Osteoblast (primary cell): ENCODE results near the gene MACROD2. TPM values are rescaled to one million over a fixed set of nuclear protein-coding genes. Genes with fewer than 3 reads are reported as not detected.
"Not testable (repeated sequence)": the region's sequence is repeated elsewhere in the genome, so short reads cannot be mapped to it uniquely, and the experiment has no call there.

Experiments
- DNase-seq: peaks from one replicate; pipeline ENCODE4 v3.0.0; 2011; ENCODE audit warnings: low spot score, mixed read lengths; ENCODE audit not compliant: insufficient read length; ENCODE audit errors: missing footprints
- H2AFZ ChIP-seq: 2 replicates; pipeline ENCODE4 v1.6.0; 2011; ENCODE audit warnings: mild to moderate bottlenecking, low read length
- H3K27ac ChIP-seq: 2 replicates; pipeline ENCODE4 v1.5.1; 2011; ENCODE audit warnings: mild to moderate bottlenecking, low read depth, low read length, moderate library complexity
- H3K27me3 ChIP-seq: 2 replicates; pipeline ENCODE4 v1.6.0; 2012; ENCODE audit warnings: mild to moderate bottlenecking, control low read depth, inconsistent platforms, low read length, moderate library complexity; ENCODE audit not compliant: insufficient read depth
- H3K36me3 ChIP-seq: 2 replicates; pipeline ENCODE4 v1.5.1; 2011; ENCODE audit warnings: mild to moderate bottlenecking, low read length, control low read depth, moderate library complexity; ENCODE audit not compliant: insufficient read depth
- H3K4me1 ChIP-seq: 2 replicates; pipeline ENCODE4 v1.5.1; 2011; ENCODE audit warnings: mild to moderate bottlenecking, low read length, control low read depth, moderate library complexity; ENCODE audit not compliant: insufficient read depth
- H3K4me2 ChIP-seq: 2 replicates; pipeline ENCODE4 v1.6.0; 2011; ENCODE audit warnings: mild to moderate bottlenecking, low read length; ENCODE audit not compliant: insufficient read depth
- H3K4me3 ChIP-seq: fragments of 200-600 bp; sonication (generic); 3 replicates; pipeline ENCODE4 v1.5.1; 2012; ENCODE audit warnings: mild to moderate bottlenecking, low read length, inconsistent platforms; ENCODE audit not compliant: insufficient read depth
- H3K79me2 ChIP-seq: 2 replicates; pipeline ENCODE4 v1.6.0; 2012; ENCODE audit warnings: mild to moderate bottlenecking, low read length, control low read depth, inconsistent platforms; ENCODE audit not compliant: insufficient read depth
- H3K9me3 ChIP-seq: 2 replicates; pipeline ENCODE4 v1.5.1; 2011; ENCODE audit warnings: low read depth, low read length, control low read depth
- H4K20me1 ChIP-seq: 2 replicates; pipeline ENCODE4 v1.6.0; 2012; ENCODE audit warnings: mild to moderate bottlenecking, low read length, control low read depth; ENCODE audit not compliant: insufficient read depth
- total RNA-seq: library from RNA; depleted of rRNA; stranded (reverse); fragments of >200 nt; gene quantifications from 2 replicates; pipeline ENCODE4 v1.2.3, GENCODE V29; 2012
- TF ChIP-seq, protein P1 (sequence below): IDR thresholded peaks from 2 replicates; pipeline ENCODE4 v1.5.1; 2011; ENCODE audit warnings: mild to moderate bottlenecking, low read depth, low read length, moderate library complexity; ENCODE audit errors: extremely low read depth

The MACROD2 gene
- total RNA-seq, 1 donor = 4.0 TPM

DNA sequence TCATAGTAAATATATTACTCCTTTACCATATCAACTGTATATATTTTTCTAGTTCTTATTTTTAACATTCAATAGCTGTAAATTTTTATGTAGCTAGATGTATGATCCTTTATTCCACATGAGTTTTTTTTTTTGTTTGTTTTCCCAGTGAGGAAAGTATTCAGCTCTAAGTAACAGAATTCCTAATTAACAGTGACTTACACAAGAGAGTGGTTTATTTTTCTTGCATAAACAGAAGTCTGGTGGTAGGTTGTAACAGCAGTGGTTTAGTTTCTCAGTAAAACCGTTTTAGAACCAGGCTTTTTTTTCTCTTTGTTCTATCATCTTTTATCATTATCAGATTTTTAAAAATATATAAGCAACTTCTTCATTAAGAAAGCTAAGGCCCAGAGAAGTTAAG, 459.0 kb downstream of the MACROD2 start:
- Histone ChIP-seq H2AFZ (no peak overlapping the region), H3K79me2 (no peaks in the 10 kb centered on the region), H3K9me3 (no peaks in the 10 kb centered on the region), H4K20me1 (no peaks in the 10 kb centered on the region), H3K4me3 (no peak overlapping the region), H3K36me3 (no peaks in the 10 kb centered on the region), H3K4me2 (no peak overlapping the region), H3K4me1 (no peaks in the 10 kb centered on the region), H3K27ac (no peak overlapping the region), H3K27me3 (no peaks in the 10 kb centered on the region)
- no peak for DNase-seq
- TF ChIP-seq, protein P1, sequence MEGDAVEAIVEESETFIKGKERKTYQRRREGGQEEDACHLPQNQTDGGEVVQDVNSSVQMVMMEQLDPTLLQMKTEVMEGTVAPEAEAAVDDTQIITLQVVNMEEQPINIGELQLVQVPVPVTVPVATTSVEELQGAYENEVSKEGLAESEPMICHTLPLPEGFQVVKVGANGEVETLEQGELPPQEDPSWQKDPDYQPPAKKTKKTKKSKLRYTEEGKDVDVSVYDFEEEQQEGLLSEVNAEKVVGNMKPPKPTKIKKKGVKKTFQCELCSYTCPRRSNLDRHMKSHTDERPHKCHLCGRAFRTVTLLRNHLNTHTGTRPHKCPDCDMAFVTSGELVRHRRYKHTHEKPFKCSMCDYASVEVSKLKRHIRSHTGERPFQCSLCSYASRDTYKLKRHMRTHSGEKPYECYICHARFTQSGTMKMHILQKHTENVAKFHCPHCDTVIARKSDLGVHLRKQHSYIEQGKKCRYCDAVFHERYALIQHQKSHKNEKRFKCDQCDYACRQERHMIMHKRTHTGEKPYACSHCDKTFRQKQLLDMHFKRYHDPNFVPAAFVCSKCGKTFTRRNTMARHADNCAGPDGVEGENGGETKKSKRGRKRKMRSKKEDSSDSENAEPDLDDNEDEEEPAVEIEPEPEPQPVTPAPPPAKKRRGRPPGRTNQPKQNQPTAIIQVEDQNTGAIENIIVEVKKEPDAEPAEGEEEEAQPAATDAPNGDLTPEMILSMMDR = no peak

GRCh38 chr20:14467104-14467827, 471.9 kb downstream of the MACROD2 start:
- H3K27me3 ChIP-seq, H4K20me1 ChIP-seq, H3K4me2 ChIP-seq, H3K4me3 ChIP-seq, H3K9me3 ChIP-seq, H3K36me3 ChIP-seq, H2AFZ ChIP-seq, H3K79me2 ChIP-seq, DNase-seq, H3K27ac ChIP-seq, H3K4me1 ChIP-seq: not testable (repeated sequence)

- TF ChIP-seq, protein P1 = no peak
- Histone ChIP-seq H3K27ac (no peak overlapping the region), H3K79me2 (no peaks in the 10 kb centered on the region), H3K4me3 (no peak overlapping the region), H3K4me1 (no peaks in the 10 kb centered on the region), H4K20me1 (no peaks in the 10 kb centered on the region), H2AFZ (no peak overlapping the region), H3K4me2 (no peak overlapping the region), H3K27me3 (no peaks in the 10 kb centered on the region), H3K36me3 (no peaks in the 10 kb centered on the region), H3K9me3 (no peaks in the 10 kb centered on the region)
- DNase-seq = no peak
Measured at GRCh38 chr20:14470231-14470899, 475.0 kb downstream of the MACROD2 start.

DNA sequence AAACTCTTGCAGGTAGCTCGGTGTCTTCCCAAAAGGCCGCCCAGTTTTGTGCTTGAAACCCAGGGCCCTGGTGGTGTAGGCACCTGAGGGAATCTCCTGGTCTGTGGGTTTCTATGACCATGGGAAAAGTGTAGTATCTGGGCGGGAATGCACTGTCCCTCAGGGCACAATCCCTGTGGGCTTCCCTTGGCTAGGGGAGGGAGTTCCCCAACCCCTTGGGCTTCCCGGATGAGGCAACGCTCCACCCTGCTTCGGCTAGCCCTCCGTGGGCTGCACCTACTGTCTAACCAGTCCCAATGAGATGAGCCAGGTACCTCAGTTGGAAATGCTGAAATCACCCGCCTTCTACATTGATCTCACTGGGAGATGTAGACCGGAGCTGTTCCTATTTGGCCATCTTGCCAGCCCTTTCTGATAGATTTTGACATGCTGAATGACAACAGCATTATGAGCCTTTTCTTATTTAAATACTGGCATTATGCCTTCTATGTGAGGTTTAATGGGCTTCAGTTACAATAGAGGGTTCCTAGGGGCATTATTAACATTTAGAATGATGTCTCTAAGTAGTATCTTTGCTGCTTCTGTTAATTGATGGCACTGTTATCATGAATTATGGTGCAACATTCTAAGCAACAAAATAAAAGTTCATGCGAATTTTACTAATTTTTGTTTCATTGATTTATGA, 475.8 kb downstream of the MACROD2 start:
- H4K20me1 ChIP-seq = no peaks in the 10 kb centered on the region
- no peak overlapping the region for H2AFZ ChIP-seq
- no peaks in the 10 kb centered on the region for H3K36me3 ChIP-seq
- H3K4me1 ChIP-seq = no peaks in the 10 kb centered on the region
- H3K79me2 ChIP-seq = no peaks in the 10 kb centered on the region
- no peak overlapping the region for H3K4me3 ChIP-seq
- no peak overlapping the region for H3K4me2 ChIP-seq
- no peaks in the 10 kb centered on the region for H3K27me3 ChIP-seq
- no peaks in the 10 kb centered on the region for H3K9me3 ChIP-seq
- peak; percentile 22 for DNase-seq
- TF ChIP-seq, protein P1 = no peak
- no peak overlapping the region for H3K27ac ChIP-seq
